Heart left ventricle (tissue), 16 donors: ENCODE measurements around the gene PIK3R1. TPM values are rescaled to one million over a fixed set of nuclear protein-coding genes. Genes with fewer than 3 reads are reported as not detected.
A peak's percentile ranks its signal among the peaks of the same experiment; 100 is the strongest.

ENCODE experiments used
- ATAC-seq, 4 donors: fragments of 200-7000 bp; cut with Tn5 transposase; one replicate each; pipeline ENCODE4 v1.9.1; 2020 to 2022; ENCODE audit warnings: moderate library complexity in 4 of 4, mild to moderate bottlenecking in 3 of 4, moderate number of reproducible peaks in 1 of 4
- DNase-seq, 5 donors: peaks; one replicate each; pipeline ENCODE4 v3.0.0-alpha.2; 2020
- H3K27ac ChIP-seq, 12 donors: fragments of 200-600 bp; sonication (generic) in 4 of 12; one replicate each; pipeline versions ENCODE4 v1.5.0 to v1.8.0; 2016 to 2022; ENCODE audit warnings: mild to moderate bottlenecking in 2 of 12
- H3K27me3 ChIP-seq, 9 donors: fragments of 200-600 bp; sonication (generic) in 2 of 9; one replicate each; pipeline versions ENCODE4 v1.5.1 to v1.8.0; 2016 to 2022; ENCODE audit warnings: mild to moderate bottlenecking in 3 of 9
- H3K36me3 ChIP-seq, 9 donors: fragments of 200-600 bp; sonication (generic) in 2 of 9; one replicate each; pipeline versions ENCODE4 v1.5.0 to v1.8.0; 2018 to 2022; ENCODE audit warnings: mild to moderate bottlenecking in 2 of 9
- H3K4me1 ChIP-seq, 12 donors: fragments of 200-600 bp; sonication (generic) in 4 of 12; one replicate each; pipeline versions ENCODE4 v1.5.0 to v1.8.0; 2016 to 2022; ENCODE audit warnings: mild to moderate bottlenecking in 3 of 12
- H3K4me3 ChIP-seq, 12 donors: fragments of 200-600 bp; sonication (generic) in 4 of 12; one replicate each; pipeline versions ENCODE4 v1.5.0 to v1.8.0; 2017 to 2022; ENCODE audit warnings: mild to moderate bottlenecking in 9 of 12, moderate library complexity in 4 of 12
- H3K9me3 ChIP-seq, 12 donors: fragments of 200-600 bp; sonication (generic) in 4 of 12; one replicate each; pipeline versions ENCODE4 v1.5.0 to v1.8.0; 2016 to 2022; ENCODE audit warnings: mild to moderate bottlenecking in 1 of 12
- CTCF ChIP-seq, 12 donors: fragments of 200-600 bp; sonication (generic) in 4 of 12; IDR thresholded peaks; one replicate each; pipeline versions ENCODE4 v1.5.0 to v1.8.0; 2018 to 2022; ENCODE audit warnings: antibody characterized with exemption in 12 of 12, mild to moderate bottlenecking in 5 of 12
- POLR2A ChIP-seq, 2 donors: fragments of 450-650 bp; IDR thresholded peaks; one replicate each; pipeline ENCODE4 v1.6.1; 2017; ENCODE audit warnings: antibody characterized with exemption in 2 of 2, mild to moderate bottlenecking in 2 of 2, moderate library complexity in 2 of 2
- WGBS, 4 donors: extraction: QIAGEN DNeasy Blood & Tissue Kit in 2 of 4; methylation state at CpG; one replicate each; pipeline versions ENCODE4 v1.1.5 to v1.1.7; 2013 to 2018; 5-methylcytosine and 5-hydroxymethylcytosine counted together
- intact Hi-C, 10 donors: fragments of 100-400 bp; cut with DNase I; formaldehyde crosslinking; loops; one replicate each; pipeline versions ENCODE4 v1.11.1 to v1.14.2; 2022
- polyA plus RNA-seq, 2 donors: library from polyadenylated mRNA; stranded (reverse); fragments of 200-250 nt; gene quantifications; one replicate each; pipeline ENCODE4 v1.2.3, GENCODE V29; 2013
- total RNA-seq, 9 donors: library from RNA; depleted of rRNA in 2 of 9; stranded (reverse); fragments of >200 nt in 2 of 9; fragmentation: NEBNext Ultra II Directional in 3 of 9; extraction: Animal tissue kit (Norgen Biotek cat#: 25700) in 3 of 9; gene quantifications; one replicate each; pipeline versions ENCODE4 v1.1.0 to v1.2.4, GENCODE V29; 2016 to 2023
- donor health status: ischemic (EF 13 %, LVEDD 7.1; RV severe dilation, severe dysfunction).
- donor health status: healthy with polysubstance abuse.
- donor health status: DM: no; HTN: yes; CAD: no.
- donor health status: DM: no; HTN: no; CAD: no.
- donor health status: ischemic (EF 25% LVEDD 6.9; RV normal size, moderate dysfunction).
- donor health status: ischemic (EF 25% LVEDD 5.7; RV mildly dilated, moderate dysfunction).
- donor health status: healthy.
- donor health status: DM: yes; HTN: yes; CAD: no.
- donor health status: ischemic (EF 35%, LVEDD 5.7; RV mildly dilated, moderate dysfunction).
- donor health status: nonischemic (EF 11% LVEDD 7.7; RV severe dilation, severe dysfunction).
- donor health status: DM: yes; HTN: yes; CAD: no.
- donor health status: PGD.
- donor health status: ischemic (EF 29% LVEDD 5.4; RV normal size, mild dysfunction).
- donor health status: nonischemic (EF 23%, LVEDD 6.1; RV moderate dilation, normal function).

The PIK3R1 gene
- total and polyA plus RNA-seq, 11 donors, result 16.3 to 221 (median 102) TPM

GRCh38 chr5:68264024-68264956 is 48.7 kb downstream of the PIK3R1 start:
- peak in 4 of 5 donors; percentile 68 to 79 (median 72) for DNase-seq
- H3K9me3 ChIP-seq, result no peaks in the 10 kb centered on the region
- no peaks in the 10 kb centered on the region for H3K36me3 ChIP-seq
- 40 to 49% (median 46%) methylated on average over 10 of the region's 10 CpGs for WGBS, 4 donors
- no peak overlapping the region for H3K4me3 ChIP-seq
- intact Hi-C loops, result loop anchor here in 2 of 10 donors (5.0 to 10.0 kb wide), 2 partner anchors 457 to 569 kb away; no protein-coding TSS in a partner anchor
- peak overlapping the region; percentile 62 to 94 (median 84) for H3K27ac ChIP-seq
- H3K27me3 ChIP-seq, result no peaks in the 10 kb centered on the region
- H3K4me1 ChIP-seq, result peaks cover 13 to 96% (median 90%) of the 10 kb centered on the region in 12 donors
- TF ChIP-seq CTCF (IDR thresholded peaks at IDR 0.05) (no peak), POLR2A (IDR thresholded peaks at IDR 0.05) (no peak)
- ATAC-seq, result peak; percentile 52 to 78 (median 71)

GRCh38 chr5:68265347-68265746 is 49.8 kb downstream of the PIK3R1 start:
- no peak overlapping the region for H3K4me3 ChIP-seq
- ATAC-seq, result peak; percentile 35 to 45 (median 38)
- H3K27me3 ChIP-seq, result no peaks in the 10 kb centered on the region
- TF ChIP-seq CTCF (IDR thresholded peaks at IDR 0.05) (no peak), POLR2A (IDR thresholded peaks at IDR 0.05) (no peak)
- intact Hi-C loops, result loop anchor here in 3 of 10 donors (5.0 to 10.0 kb wide), 3 partner anchors 48 to 573 kb away; partner anchors contain the start of gene PIK3R1 (in 1 of the 3)
- DNase-seq, result peak in 1 of 5 donors; percentile 36
- H3K27ac ChIP-seq, result peak overlapping the region; percentile 62 to 94 (median 84)
- H3K4me1 ChIP-seq, result peaks cover 13 to 96% (median 90%) of the 10 kb centered on the region in 12 donors
- no peaks in the 10 kb centered on the region for H3K36me3 ChIP-seq
- no peaks in the 10 kb centered on the region for H3K9me3 ChIP-seq
- WGBS, 4 donors, result 11 to 19% (median 13%) methylated on average over 2 of the region's 2 CpGs

GRCh38 chr5:68265822-68266395 is 50.4 kb downstream of the PIK3R1 start:
- Histone ChIP-seq H3K4me1 (peaks cover 13 to 96% (median 92%) of the 10 kb centered on the region in 12 donors), H3K9me3 (no peaks in the 10 kb centered on the region), H3K4me3 (no peak overlapping the region), H3K27me3 (no peaks in the 10 kb centered on the region), H3K36me3 (no peaks in the 10 kb centered on the region), H3K27ac (peak overlapping the region; percentile 62 to 94 (median 84))
- WGBS, 4 donors, result 34 to 48% (median 39%) methylated on average over 3 of the region's 3 CpGs
- intact Hi-C loops, result loop anchor here in 3 of 10 donors (5.0 to 10.0 kb wide), 3 partner anchors 49 to 574 kb away; partner anchors contain the start of gene PIK3R1 (in 1 of the 3)
- TF ChIP-seq POLR2A (IDR thresholded peaks at IDR 0.05), result no peak
- TF ChIP-seq CTCF (IDR thresholded peaks at IDR 0.05), result no peak
- ATAC-seq (peak; percentile 33 to 54 (median 49)), DNase-seq (peak in 2 of 5 donors; percentile 32 to 40)
